ENCODE measurements around the gene BAHCC1.

Gene BAHCC1

GRCh38 chr17:81476635-81477034 is 81.4 kb downstream of the BAHCC1 start:
- no peak for DNase-seq (ENCODE audit: low spot score)
- no peak overlapping the region for H3K27ac ChIP-seq
- no peak for TF ChIP-seq CTCF (IDR thresholded peaks at IDR 0.05)
- no peak overlapping the region for H3K4me3 ChIP-seq

- no peak overlapping the region for H3K27ac ChIP-seq
- no peak for TF ChIP-seq CTCF (IDR thresholded peaks at IDR 0.05)
- no peak for DNase-seq (ENCODE audit: low spot score)
Measured at GRCh38 chr17:81477173-81477572, 81.9 kb downstream of the BAHCC1 start.

GRCh38 chr17:81478119-81478518 is 82.9 kb downstream of the BAHCC1 start:
- no peak for DNase-seq (ENCODE audit: low spot score)

More at GRCh38 chr17:81477173-81477572, 81.9 kb downstream of the BAHCC1 start:
- H3K4me3 ChIP-seq = no peak overlapping the region

GRCh38 chr17:81479175-81480071 is 84.2 kb downstream of the BAHCC1 start:
- no peak for TF ChIP-seq CTCF (IDR thresholded peaks at IDR 0.05)
- Histone ChIP-seq H3K27ac (no peak overlapping the region), H3K4me3 (no peak overlapping the region)
- no peak for DNase-seq (ENCODE audit: low spot score)

More at GRCh38 chr17:81478119-81478518, 82.9 kb downstream of the BAHCC1 start:
- H3K4me3 ChIP-seq = no peak overlapping the region
- no peak for TF ChIP-seq CTCF (IDR thresholded peaks at IDR 0.05)
- H3K27ac ChIP-seq = no peak overlapping the region

GRCh38 chr17:81480140-81481072 is 85.1 kb downstream of the BAHCC1 start:
- no peak for DNase-seq (ENCODE audit: low spot score)
- Histone ChIP-seq H3K4me3 (peak overlapping the region; percentile 76), H3K27ac (no peak overlapping the region)
- TF ChIP-seq CTCF (IDR thresholded peaks at IDR 0.05) = no peak

GRCh38 chr17:81481073-81481799 is 86.0 kb downstream of the BAHCC1 start:
- H3K4me3 ChIP-seq = peak overlapping the region; percentile 76
- no peak overlapping the region for H3K27ac ChIP-seq
- no peak for DNase-seq (ENCODE audit: low spot score)
- no peak for TF ChIP-seq CTCF (IDR thresholded peaks at IDR 0.05)
